HepG2 (cell line): ENCODE results near the gene MAIP1. TPM values are rescaled to one million over a fixed set of nuclear protein-coding genes. Genes with fewer than 3 reads are reported as not detected.

Experiments
- ARNTL ChIP-seq: sonication (generic); formaldehyde crosslinking; IDR thresholded peaks from 2 replicates; pipeline ENCODE4 v1.4.0; 2020; ENCODE audit warnings: mild to moderate bottlenecking, missing genetic modification reagents
- NFE2L2 ChIP-seq: fragments of 150-350 bp; IDR thresholded peaks from 2 replicates; pipeline ENCODE4 v1.6.1; 2014; ENCODE audit warnings: low read length
- PAF1 ChIP-seq: IDR thresholded peaks from 2 replicates; pipeline ENCODE4 v1.6.1; 2016; ENCODE audit warnings: missing genetic modification reagents, missing compliant biosample characterization
- SP4 ChIP-seq: sonication (generic); formaldehyde crosslinking; IDR thresholded peaks from 2 replicates; pipeline ENCODE4 v1.8.1; 2023; ENCODE audit warnings: mild to moderate bottlenecking, missing genetic modification reagents
- TAF15 ChIP-seq: fragments of 200-400 bp; formaldehyde crosslinking; IDR thresholded peaks from one replicate; pipeline ENCODE4 v1.6.1; 2018; ENCODE audit warnings: mild to moderate bottlenecking, low read depth, low read length; ENCODE audit not compliant: poor library complexity, severe bottlenecking
- ZBTB25 ChIP-seq: IDR thresholded peaks from 2 replicates; pipeline ENCODE4 v1.6.1; 2018; ENCODE audit warnings: missing genetic modification reagents
- ZFP82 ChIP-seq: sonication (generic); formaldehyde crosslinking; IDR thresholded peaks from 2 replicates; pipeline ENCODE4 v1.5.1; 2020; ENCODE audit warnings: mild to moderate bottlenecking, missing genetic modification reagents, borderline replicate concordance
- ZNF234 ChIP-seq: sonication (generic); formaldehyde crosslinking; conservative IDR thresholded peaks from 2 replicates; pipeline ENCODE4 v1.5.1; 2020; ENCODE audit warnings: mild to moderate bottlenecking, missing genetic modification reagents
- ZNF24 ChIP-seq: fragments of 450-650 bp; IDR thresholded peaks from 2 replicates; pipeline ENCODE4 v1.6.1; 2017; ENCODE audit warnings: antibody characterized with exemption, mild to moderate bottlenecking
- polyA plus RNA-seq, 8 experiments: library from polyadenylated mRNA; depleted of rRNA in 3 of 8; stranded (reverse) in 7 of 8; unstranded in 1 of 8; fragments of >200 nt; fragmentation: Illumina TruSeq in 4 of 8; extraction: Trizol in 4 of 8; gene quantifications; 2 replicates each; pipeline versions ENCODE4 v1.2.1 to v1.2.3, GENCODE V29; 2011 to 2016; ENCODE audit warnings: low read depth in 4 of 8, missing spikeins in 1 of 8, mixed read lengths in 1 of 8; ENCODE audit not compliant: insufficient read depth in 1 of 8
- total RNA-seq, 5 experiments: library from RNA; depleted of rRNA; stranded (reverse); fragments of >200 nt; fragmentation: Illumina TruSeq; extraction: Trizol; gene quantifications; 2 replicates each; pipeline ENCODE4 v1.2.3, GENCODE V29; 2016; ENCODE audit warnings: low read depth in 1 of 5
- TF ChIP-seq, protein P1 (sequence below): IDR thresholded peaks from 2 replicates; pipeline ENCODE4 v1.4.0; 2020; ENCODE audit warnings: mild to moderate bottlenecking, missing genetic modification reagents
- TF ChIP-seq, protein P2 (sequence below): sonication (generic); formaldehyde crosslinking; IDR thresholded peaks from 2 replicates; pipeline ENCODE4 v1.8.0; 2022; ENCODE audit warnings: low read depth, missing genetic modification reagents
- TF ChIP-seq, protein P3 (sequence below): sonication (generic); formaldehyde crosslinking; IDR thresholded peaks from 2 replicates; pipeline ENCODE4 v1.9.0; 2022; ENCODE audit warnings: low read depth, missing genetic modification reagents
- TF ChIP-seq, protein P4 (sequence below): sonication (generic); formaldehyde crosslinking; IDR thresholded peaks from 2 replicates; pipeline ENCODE4 v1.8.0; 2023; ENCODE audit warnings: mild to moderate bottlenecking, missing genetic modification reagents
- TF ChIP-seq, protein P5 (sequence below): sonication (generic); formaldehyde crosslinking; IDR thresholded peaks from 2 replicates; pipeline ENCODE4 v1.4.0; 2020; ENCODE audit warnings: missing genetic modification reagents

The MAIP1 gene
- total and polyA plus RNA-seq, 2 of the 13 experiments (the other 11 are each of a cell fraction or from before 2014, with no cell fraction given): 22.3 to 72.9 TPM

GRCh38 chr2:199955339-199956061 is at the start of gene MAIP1, which contains the start of gene TYW5 (continued):
- TF ChIP-seq, protein P1, sequence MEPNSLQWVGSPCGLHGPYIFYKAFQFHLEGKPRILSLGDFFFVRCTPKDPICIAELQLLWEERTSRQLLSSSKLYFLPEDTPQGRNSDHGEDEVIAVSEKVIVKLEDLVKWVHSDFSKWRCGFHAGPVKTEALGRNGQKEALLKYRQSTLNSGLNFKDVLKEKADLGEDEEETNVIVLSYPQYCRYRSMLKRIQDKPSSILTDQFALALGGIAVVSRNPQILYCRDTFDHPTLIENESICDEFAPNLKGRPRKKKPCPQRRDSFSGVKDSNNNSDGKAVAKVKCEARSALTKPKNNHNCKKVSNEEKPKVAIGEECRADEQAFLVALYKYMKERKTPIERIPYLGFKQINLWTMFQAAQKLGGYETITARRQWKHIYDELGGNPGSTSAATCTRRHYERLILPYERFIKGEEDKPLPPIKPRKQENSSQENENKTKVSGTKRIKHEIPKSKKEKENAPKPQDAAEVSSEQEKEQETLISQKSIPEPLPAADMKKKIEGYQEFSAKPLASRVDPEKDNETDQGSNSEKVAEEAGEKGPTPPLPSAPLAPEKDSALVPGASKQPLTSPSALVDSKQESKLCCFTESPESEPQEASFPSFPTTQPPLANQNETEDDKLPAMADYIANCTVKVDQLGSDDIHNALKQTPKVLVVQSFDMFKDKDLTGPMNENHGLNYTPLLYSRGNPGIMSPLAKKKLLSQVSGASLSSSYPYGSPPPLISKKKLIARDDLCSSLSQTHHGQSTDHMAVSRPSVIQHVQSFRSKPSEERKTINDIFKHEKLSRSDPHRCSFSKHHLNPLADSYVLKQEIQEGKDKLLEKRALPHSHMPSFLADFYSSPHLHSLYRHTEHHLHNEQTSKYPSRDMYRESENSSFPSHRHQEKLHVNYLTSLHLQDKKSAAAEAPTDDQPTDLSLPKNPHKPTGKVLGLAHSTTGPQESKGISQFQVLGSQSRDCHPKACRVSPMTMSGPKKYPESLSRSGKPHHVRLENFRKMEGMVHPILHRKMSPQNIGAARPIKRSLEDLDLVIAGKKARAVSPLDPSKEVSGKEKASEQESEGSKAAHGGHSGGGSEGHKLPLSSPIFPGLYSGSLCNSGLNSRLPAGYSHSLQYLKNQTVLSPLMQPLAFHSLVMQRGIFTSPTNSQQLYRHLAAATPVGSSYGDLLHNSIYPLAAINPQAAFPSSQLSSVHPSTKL (CRISPR knock-in tag): peak; percentile 77
- TF ChIP-seq ZBTB25 (CRISPR knock-in tag): peak; percentile 91
- TF ChIP-seq, protein P2, sequence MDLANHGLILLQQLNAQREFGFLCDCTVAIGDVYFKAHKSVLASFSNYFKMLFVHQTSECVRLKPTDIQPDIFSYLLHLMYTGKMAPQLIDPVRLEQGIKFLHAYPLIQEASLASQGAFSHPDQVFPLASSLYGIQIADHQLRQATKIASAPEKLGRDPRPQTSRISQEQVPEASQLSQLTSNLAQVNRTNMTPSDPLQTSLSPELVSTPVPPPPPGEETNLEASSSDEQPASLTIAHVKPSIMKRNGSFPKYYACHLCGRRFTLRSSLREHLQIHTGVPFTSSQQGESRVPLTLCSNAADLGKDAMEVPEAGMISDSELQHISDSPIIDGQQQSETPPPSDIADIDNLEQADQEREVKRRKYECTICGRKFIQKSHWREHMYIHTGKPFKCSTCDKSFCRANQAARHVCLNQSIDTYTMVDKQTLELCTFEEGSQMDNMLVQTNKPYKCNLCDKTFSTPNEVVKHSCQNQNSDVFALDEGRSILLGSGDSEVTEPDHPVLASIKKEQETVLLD (CRISPR knock-in tag): peak; percentile 69; the same call in 1 of the 2 replicates
- TF ChIP-seq, protein P3, sequence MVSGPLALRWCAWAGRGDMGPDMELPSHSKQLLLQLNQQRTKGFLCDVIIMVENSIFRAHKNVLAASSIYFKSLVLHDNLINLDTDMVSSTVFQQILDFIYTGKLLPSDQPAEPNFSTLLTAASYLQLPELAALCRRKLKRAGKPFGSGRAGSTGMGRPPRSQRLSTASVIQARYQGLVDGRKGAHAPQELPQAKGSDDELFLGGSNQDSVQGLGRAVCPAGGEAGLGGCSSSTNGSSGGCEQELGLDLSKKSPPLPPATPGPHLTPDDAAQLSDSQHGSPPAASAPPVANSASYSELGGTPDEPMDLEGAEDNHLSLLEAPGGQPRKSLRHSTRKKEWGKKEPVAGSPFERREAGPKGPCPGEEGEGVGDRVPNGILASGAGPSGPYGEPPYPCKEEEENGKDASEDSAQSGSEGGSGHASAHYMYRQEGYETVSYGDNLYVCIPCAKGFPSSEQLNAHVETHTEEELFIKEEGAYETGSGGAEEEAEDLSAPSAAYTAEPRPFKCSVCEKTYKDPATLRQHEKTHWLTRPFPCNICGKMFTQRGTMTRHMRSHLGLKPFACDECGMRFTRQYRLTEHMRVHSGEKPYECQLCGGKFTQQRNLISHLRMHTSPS (CRISPR knock-in tag): 0 out of 2 replicates have a peak, but pooled peaks have one; percentile 18
- TF ChIP-seq ZNF234 (CRISPR knock-in tag): peak; percentile 75
- TF ChIP-seq ARNTL (CRISPR knock-in tag): peak; percentile 67; the same call in 1 of the 2 replicates
- TF ChIP-seq TAF15: peak; percentile 82
- TF ChIP-seq, protein P4, sequence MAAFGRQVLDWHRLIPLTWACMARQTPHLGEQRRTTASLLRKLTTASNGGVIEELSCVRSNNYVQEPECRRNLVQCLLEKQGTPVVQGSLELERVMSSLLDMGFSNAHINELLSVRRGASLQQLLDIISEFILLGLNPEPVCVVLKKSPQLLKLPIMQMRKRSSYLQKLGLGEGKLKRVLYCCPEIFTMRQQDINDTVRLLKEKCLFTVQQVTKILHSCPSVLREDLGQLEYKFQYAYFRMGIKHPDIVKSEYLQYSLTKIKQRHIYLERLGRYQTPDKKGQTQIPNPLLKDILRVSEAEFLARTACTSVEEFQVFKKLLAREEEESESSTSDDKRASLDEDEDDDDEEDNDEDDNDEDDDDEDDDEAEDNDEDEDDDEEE: peak; percentile 96
- TF ChIP-seq ZNF24: peak; percentile 80
- peak; percentile 97 for TF ChIP-seq ZFP82 (CRISPR knock-in tag)
- TF ChIP-seq, protein P5, sequence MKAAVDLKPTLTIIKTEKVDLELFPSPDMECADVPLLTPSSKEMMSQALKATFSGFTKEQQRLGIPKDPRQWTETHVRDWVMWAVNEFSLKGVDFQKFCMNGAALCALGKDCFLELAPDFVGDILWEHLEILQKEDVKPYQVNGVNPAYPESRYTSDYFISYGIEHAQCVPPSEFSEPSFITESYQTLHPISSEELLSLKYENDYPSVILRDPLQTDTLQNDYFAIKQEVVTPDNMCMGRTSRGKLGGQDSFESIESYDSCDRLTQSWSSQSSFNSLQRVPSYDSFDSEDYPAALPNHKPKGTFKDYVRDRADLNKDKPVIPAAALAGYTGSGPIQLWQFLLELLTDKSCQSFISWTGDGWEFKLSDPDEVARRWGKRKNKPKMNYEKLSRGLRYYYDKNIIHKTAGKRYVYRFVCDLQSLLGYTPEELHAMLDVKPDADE: no peak; the same call in 1 of the 2 replicates
- TF ChIP-seq PAF1 (CRISPR knock-in tag): no peak
- peak; percentile 70 for TF ChIP-seq SP4 (CRISPR knock-in tag)
- TF ChIP-seq NFE2L2: no peak
